Osteoblast (primary cell): Measurements from ENCODE around the gene MTOR. TPM values are rescaled to one million over a fixed set of nuclear protein-coding genes. Genes with fewer than 3 reads are reported as not detected.

Experiments used
- DNase-seq: peaks from one replicate; pipeline ENCODE4 v3.0.0; 2011; ENCODE audit warnings: low spot score, mixed read lengths; ENCODE audit not compliant: insufficient read length; ENCODE audit errors: missing footprints
- H2AFZ ChIP-seq: 2 replicates; pipeline ENCODE4 v1.6.0; 2011; ENCODE audit warnings: mild to moderate bottlenecking, low read length
- H3K27ac ChIP-seq: 2 replicates; pipeline ENCODE4 v1.5.1; 2011; ENCODE audit warnings: mild to moderate bottlenecking, low read depth, low read length, moderate library complexity
- H3K27me3 ChIP-seq: 2 replicates; pipeline ENCODE4 v1.6.0; 2012; ENCODE audit warnings: mild to moderate bottlenecking, control low read depth, inconsistent platforms, low read length, moderate library complexity; ENCODE audit not compliant: insufficient read depth
- H3K36me3 ChIP-seq: 2 replicates; pipeline ENCODE4 v1.5.1; 2011; ENCODE audit warnings: mild to moderate bottlenecking, low read length, control low read depth, moderate library complexity; ENCODE audit not compliant: insufficient read depth
- H3K4me1 ChIP-seq: 2 replicates; pipeline ENCODE4 v1.5.1; 2011; ENCODE audit warnings: mild to moderate bottlenecking, low read length, control low read depth, moderate library complexity; ENCODE audit not compliant: insufficient read depth
- H3K4me2 ChIP-seq: 2 replicates; pipeline ENCODE4 v1.6.0; 2011; ENCODE audit warnings: mild to moderate bottlenecking, low read length; ENCODE audit not compliant: insufficient read depth
- H3K4me3 ChIP-seq: fragments of 200-600 bp; sonication (generic); 3 replicates; pipeline ENCODE4 v1.5.1; 2012; ENCODE audit warnings: mild to moderate bottlenecking, low read length, inconsistent platforms; ENCODE audit not compliant: insufficient read depth
- H3K79me2 ChIP-seq: 2 replicates; pipeline ENCODE4 v1.6.0; 2012; ENCODE audit warnings: mild to moderate bottlenecking, low read length, control low read depth, inconsistent platforms; ENCODE audit not compliant: insufficient read depth
- H3K9me3 ChIP-seq: 2 replicates; pipeline ENCODE4 v1.5.1; 2011; ENCODE audit warnings: low read depth, low read length, control low read depth
- H4K20me1 ChIP-seq: 2 replicates; pipeline ENCODE4 v1.6.0; 2012; ENCODE audit warnings: mild to moderate bottlenecking, low read length, control low read depth; ENCODE audit not compliant: insufficient read depth
- CTCF ChIP-seq: IDR thresholded peaks from 2 replicates; pipeline ENCODE4 v1.5.1; 2011; ENCODE audit warnings: mild to moderate bottlenecking, low read depth, low read length, moderate library complexity; ENCODE audit errors: extremely low read depth
- total RNA-seq: library from RNA; depleted of rRNA; stranded (reverse); fragments of >200 nt; gene quantifications from 2 replicates; pipeline ENCODE4 v1.2.3, GENCODE V29; 2012

MTOR gene
- total RNA-seq, 1 donor, result 34.0 TPM

- no peak for DNase-seq
- peaks cover 32% of the 10 kb centered on the region for H3K4me1 ChIP-seq
Measured at GRCh38 chr1:11156441-11156840, 105.9 kb downstream of the MTOR start.

GRCh38 chr1:11153184-11153583, 109.2 kb downstream of the MTOR start:
- H3K9me3 ChIP-seq, result no peaks in the 10 kb centered on the region
- H3K4me3 ChIP-seq, result no peak overlapping the region
- H4K20me1 ChIP-seq, result no peaks in the 10 kb centered on the region
- H3K27me3 ChIP-seq, result no peaks in the 10 kb centered on the region
- no peak overlapping the region for H2AFZ ChIP-seq
- H3K79me2 ChIP-seq, result no peaks in the 10 kb centered on the region
- peaks cover 38% of the 10 kb centered on the region for H3K36me3 ChIP-seq
- H3K4me2 ChIP-seq, result no peak overlapping the region
- no peak overlapping the region for H3K27ac ChIP-seq
- H3K4me1 ChIP-seq, result peaks cover 25% of the 10 kb centered on the region
- no peak for DNase-seq
- TF ChIP-seq CTCF, result no peak

More at GRCh38 chr1:11156441-11156840, 105.9 kb downstream of the MTOR start:
- no peak for TF ChIP-seq CTCF
- Histone ChIP-seq H3K4me2 (no peak overlapping the region), H2AFZ (no peak overlapping the region), H3K79me2 (no peaks in the 10 kb centered on the region), H3K9me3 (no peaks in the 10 kb centered on the region), H4K20me1 (no peaks in the 10 kb centered on the region), H3K27me3 (no peaks in the 10 kb centered on the region), H3K4me3 (no peak overlapping the region), H3K27ac (peak overlapping the region; percentile 85), H3K36me3 (peaks cover 21% of the 10 kb centered on the region)

DNA sequence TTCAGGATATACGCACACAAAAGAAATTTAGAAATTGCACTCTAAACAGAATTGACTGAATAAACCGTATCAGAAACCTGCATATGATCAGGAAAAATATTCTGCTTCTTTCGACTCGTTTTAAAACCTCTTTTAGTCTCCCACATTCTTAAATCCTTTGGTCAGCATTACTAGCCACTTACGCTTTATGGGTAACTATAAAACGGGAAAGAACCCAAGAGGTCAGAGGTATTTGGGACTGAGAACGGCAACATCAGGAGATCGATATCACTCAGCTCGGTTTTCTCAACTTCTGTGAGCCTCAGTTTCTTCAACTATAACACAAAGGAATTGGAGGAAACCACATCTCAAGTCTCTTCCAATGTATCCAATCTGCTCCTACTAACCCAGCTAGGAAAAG, 109.6 kb downstream of the MTOR start:
- H3K4me1 ChIP-seq, result peaks cover 21% of the 10 kb centered on the region

More for the DNA sequence above, 109.6 kb downstream of the MTOR start:
- Histone ChIP-seq H3K4me3 (no peak overlapping the region), H3K27me3 (no peaks in the 10 kb centered on the region), H3K4me2 (no peak overlapping the region), H3K36me3 (peaks cover 39% of the 10 kb centered on the region), H3K27ac (no peak overlapping the region), H4K20me1 (no peaks in the 10 kb centered on the region), H2AFZ (no peak overlapping the region), H3K79me2 (no peaks in the 10 kb centered on the region), H3K9me3 (no peaks in the 10 kb centered on the region)
- no peak for TF ChIP-seq CTCF
- no peak for DNase-seq
